Measurements from ENCODE around the gene MDM4.
"Not testable (repeated sequence)": the region's sequence is repeated elsewhere in the genome, so short reads cannot be mapped to it uniquely, and the experiment has no call there.

Gene MDM4

DNA sequence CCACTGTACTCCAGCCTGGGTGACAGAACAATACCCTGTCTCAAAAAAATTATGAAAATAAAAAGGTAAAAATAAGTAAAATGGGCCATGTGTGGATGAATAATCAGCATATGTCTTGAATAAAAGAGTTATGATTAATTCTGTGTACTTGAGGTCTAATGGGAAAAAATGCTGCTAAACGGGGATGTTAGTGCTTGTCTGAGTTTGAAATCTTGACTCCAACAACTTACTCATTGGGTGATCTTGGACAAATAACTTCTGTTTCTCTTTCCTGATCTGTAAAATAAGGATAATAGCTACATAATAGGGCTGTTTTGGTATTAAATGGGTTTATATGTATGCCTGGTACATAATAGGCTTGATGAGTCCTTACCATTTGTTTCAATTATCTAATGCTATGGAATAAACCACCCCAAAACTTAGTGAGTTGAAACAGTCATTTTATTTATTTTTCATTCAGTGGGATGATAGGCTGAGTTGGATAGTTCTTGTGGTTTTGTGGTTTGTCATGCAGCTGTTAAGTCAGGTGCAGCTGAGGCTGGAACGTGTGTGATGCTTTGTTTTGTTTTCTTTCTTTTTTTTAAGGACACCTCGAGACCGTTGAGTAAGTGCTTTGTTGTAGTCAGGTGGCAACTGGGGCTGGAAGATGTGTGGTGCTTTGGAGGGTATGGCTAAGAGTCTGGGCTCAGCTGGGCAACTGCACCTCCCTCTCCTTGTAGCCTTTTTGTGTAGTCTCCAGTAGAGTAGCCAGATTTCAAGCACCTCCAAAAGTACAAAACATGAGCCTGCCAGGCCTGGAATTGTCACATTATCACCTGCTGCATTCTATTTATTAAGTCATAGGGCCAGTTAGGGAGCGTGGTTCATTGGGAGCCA, 4.9 kb downstream of the MDM4 start:
- DNase-seq = no peak

DNA sequence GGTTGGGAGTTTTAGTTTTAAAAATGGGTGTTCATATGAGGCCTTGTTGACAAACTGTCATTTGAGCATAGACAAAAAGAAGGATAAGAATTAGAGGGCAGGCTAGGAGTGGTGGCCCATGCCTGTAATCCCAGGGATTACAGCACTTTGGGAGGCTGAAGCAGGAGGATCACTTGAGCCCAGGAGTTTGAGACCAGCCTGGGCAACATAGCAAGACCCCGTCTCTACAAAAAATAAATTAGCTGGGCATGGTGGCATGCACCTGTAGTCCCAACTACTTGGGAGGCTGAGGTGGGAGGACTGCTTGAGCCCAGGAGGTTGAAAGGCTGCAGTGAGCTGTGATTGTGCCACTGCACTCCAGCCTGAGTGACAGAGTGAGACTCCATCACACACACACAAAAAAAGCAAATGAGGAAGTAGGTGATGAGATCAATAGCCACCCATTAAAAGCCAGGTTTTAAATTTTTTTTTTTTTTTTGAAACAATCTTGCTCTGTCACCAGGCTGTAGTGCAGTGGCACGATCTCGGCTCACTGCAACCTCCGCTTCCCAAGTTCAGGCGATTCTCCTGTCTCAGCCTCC, 5.8 kb downstream of the MDM4 start:
- not testable (repeated sequence) for DNase-seq

DNA sequence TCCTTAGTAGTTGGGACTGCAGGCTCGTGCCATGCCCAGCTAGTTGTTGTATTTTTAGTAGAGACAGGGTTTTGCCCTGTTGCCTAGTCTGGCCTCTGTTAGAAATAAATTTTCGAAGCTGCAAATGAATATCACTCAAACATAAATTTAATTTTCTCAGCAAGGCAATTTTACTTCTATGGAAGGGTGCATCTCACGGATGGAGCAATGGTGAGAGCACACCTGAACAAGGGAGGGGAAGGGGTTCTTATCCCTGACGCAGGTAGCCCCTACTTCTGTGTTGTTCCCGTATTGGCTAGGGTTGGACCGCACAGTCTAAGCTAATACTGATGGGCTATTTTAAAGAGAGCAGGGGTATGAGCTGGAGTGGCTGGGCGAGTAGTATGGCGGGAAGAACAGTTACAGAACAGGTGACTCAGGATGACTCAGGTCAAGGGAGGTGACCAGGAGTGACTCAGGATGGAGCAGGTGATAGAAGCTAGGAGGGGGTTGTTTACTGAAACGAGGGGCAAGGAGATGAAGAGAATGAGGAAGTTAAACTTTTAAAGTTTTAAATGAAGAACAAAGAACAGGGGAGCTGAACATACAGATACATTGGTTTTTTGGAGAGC, 7.5 kb downstream of the MDM4 start:
- no peak for DNase-seq

DNA sequence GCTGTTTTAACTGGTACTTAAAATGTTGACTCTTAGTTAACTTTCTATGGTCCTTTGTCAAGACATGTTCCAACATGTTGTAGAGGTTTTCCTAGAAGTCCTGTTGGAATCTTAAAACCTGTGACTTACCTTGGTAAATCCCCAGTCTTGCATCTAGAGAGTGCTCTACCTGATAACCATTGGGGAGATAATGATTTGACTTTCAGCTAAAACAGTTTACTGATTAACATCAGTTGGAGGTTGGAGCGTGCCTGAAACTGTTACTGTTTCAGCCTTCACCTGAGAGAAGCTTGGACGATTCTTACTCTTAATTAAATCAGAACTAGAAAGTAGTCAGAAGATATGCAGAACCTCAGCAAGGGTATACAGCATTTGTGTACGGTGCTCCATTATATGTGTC, 8.8 kb downstream of the MDM4 start:
- DNase-seq = no peak

DNA sequence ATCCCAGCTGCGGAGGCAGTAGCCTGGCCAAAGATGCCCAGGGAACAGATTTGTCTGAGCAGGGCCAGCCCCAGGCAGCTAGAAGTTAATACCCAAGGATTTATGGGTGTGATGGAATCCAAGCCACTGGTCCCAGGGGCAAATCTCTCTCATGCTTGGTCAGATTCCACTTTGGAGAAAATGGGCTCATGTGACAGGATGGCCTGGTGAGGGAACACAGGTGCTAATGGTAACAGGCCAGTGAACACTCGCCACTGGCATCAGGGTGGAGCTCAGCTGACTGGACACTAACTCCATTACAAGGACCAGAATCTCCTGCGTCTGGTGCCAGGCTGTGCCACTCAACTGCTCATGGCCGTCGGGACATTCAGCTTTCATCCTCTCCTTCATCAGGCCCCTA, 12.0 kb downstream of the MDM4 start:
- DNase-seq = no peak

DNA sequence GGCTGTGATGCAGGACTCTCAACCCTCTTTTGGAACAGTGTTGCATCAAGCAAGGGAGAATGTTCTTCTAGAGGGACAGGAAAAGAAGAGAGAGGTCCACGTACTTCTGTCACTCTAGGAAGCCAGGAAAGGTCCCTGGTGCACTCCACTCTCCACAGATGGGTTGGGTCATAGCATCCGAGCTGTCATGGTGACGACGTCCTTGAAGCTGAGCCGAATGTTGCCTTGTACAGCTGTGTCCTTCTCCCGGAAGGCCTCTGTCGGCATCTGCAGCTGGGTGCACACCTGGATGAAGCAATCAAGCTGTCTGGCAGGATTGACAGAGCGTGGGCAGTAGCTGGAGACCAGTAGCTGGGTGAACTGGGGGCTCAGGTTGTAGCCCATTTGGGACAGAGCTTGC, 12.5 kb downstream of the MDM4 start:
- no peak for DNase-seq

DNA sequence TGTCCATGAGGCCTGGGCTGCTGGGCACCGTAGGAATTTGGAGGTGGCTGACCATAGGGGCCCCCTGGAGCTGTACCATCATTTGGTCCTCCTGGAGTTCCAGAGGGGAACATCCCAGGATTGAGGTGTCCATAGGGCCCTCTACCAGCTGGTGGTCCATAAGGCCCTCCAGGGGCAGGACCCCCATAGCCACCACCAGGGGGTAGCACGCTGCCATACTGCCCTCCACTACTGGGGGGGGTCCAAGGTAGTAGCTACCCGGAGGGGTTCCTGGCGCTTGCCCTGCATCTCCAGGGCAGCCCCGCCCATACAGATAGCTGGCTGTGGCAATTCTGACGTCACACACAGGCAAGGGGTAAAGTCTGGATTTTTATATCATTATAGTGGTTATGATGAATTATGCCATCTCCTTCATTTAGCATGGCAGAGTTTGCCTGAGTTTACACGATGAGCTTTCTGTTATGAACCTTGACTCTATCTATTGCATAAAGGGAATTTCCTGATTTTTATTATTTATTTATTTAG, 13.2 kb downstream of the MDM4 start:
- no peak for DNase-seq

DNA sequence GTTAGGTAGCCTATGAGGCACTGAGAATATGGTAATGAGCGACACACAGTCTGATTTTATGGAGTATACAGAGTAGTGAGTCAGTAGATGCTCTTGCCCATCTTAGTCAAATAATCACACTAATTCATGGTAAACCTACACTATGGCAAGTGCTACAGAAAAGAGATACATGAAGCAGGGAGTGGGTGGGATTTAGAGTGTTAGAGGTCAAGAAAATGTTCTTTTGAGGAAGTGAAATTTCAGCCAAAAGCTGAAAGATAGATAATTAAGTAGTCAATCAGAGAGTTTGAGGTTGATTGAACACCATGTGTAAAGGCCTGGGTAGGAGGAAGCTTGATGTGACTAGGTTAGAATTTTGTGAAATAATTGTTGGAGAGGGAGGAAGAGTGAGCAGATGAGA, 14.7 kb downstream of the MDM4 start:
- DNase-seq = no peak

DNA sequence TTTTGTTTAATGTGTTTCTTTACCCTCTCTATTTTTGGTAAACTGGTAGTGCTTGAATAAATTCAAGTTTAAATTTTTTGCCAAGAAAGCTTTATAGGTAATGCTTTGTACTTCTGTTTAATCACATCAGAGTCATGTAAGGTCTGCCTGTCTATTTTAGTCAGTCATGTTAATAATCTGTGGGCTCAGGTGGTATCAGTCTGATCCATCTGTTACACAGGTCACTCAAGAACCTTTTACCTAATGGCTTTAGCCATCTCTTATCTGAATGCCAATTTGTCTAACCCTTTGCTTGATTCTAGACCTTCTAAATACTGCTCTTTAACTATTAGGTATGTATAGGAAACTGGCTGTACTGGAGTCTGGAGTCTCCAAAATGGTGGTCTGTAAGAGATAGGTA, 16.6 kb downstream of the MDM4 start:
- no peak for DNase-seq

DNA sequence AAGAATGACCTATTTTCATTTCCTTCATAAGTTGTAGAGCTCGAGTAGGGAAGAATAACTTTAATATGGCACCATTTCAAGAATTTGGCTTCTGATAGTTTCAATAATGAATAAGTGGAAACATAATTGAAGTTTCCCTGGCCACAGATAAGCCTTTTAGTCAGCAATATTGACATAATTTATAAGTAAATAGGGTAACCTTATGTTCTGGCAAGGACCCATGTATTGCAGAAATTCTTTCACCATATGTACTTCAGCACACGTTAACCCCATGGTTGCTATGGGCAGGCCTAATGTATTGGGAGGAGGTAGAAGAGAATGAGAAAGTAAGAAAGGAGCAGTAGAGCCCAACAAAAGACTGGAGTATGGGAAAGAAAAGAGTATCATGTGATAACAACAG, 25.4 kb downstream of the MDM4 start:
- no peak for DNase-seq

DNA sequence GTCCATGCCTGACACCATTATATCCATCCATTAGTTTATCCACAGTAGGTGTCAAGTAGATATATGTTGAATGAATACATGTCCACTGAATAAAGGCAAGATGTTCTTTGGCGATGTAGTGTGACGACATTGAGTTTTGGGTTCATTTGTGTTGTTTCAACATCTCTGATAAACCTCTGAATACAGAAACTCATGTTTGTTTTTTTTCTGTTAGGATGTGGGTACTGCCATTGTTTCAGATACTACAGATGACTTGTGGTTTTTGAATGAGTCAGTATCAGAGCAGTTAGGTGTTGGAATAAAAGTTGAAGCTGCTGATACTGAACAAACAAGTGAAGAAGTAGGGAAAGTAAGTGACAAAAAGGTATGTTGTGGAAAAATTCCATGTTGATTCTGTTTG, 28.1 kb downstream of the MDM4 start:
- DNase-seq = no peak

DNA sequence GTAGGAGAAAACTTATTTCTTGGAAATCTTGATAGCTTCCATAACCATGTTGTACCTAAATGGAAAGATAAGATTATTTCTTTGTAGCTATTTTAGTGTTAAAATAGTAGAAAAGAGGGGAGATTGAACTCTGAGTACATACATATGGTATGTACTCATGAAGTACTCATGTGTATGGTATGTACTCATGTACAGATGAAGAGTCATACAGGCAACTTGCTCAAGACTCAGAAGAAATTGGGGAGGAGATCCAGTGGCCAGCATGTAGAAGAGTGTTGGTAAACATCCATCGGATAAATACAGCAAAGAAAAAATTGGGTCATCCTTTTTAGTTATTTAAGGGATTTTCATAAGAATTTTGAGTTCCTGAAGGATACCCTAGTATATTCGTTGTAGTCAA, 29.0 kb downstream of the MDM4 start:
- DNase-seq = no peak

DNA sequence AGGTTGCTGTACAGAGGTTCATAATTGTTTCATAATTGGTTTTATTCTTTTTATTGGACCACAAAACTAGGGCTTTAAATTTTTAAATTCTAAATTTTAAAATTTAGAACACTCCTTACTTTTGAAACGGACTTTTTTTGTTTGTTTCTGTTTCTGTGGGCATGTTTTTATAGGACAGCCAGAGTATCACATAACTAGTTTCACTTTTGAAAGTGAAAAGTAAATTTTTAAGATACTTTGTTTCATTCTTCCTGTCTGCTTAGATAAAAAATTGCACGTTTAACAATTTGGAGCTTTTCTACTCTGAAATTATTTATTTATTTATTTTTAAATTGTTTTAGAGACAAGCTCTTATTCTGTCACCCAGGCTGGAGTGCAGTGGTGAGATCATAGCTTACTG, 29.7 kb downstream of the MDM4 start:
- DNase-seq = no peak

DNA sequence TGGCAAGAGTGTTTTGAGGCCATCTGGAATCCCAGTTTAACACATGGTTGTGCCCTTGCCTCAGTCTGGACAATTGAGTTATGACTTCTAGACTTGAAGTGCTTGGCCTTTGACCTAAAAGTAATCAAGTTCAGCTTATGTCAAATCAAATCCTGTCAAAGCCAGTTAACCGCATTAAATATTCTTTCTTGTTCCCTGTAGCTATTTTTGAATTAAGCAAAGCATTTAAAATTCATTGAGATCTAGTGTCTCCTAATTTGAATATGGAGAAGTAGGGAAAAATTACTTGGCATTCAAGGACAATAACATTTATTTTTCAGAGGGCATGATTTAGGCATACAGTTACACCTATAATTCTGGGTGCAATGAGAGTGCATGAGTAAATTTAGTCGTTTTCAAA, 32.1 kb downstream of the MDM4 start:
- DNase-seq = no peak

DNA sequence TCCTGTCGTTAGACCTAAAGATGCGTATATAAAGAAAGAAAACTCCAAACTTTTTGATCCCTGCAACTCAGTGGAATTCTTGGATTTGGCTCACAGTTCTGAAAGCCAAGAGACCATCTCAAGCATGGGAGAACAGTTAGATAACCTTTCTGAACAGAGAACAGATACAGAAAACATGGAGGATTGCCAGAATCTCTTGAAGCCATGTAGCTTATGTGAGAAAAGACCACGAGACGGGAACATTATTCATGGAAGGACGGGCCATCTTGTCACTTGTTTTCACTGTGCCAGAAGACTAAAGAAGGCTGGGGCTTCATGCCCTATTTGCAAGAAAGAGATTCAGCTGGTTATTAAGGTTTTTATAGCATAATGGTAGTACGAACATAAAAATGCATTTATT, 33.1 kb downstream of the MDM4 start:
- DNase-seq = no peak

DNA sequence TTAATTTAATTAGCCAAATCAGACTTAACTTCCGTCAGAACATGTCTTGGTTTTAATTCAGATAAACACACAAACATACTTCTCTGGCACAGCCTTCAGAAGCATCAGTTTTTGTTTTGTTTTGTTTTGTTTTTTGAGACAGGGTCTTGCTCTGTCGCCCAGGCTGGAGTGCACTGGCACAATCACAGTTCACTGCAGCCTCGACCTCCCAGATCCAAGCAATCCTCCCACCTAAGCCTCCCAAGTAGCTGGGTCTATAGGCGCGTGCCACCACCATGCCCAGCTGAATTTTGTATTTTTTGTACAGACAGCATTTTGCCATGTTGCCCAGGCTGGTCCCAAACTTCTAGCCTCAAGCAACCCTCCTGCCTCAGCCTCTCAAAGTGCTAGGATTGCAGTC, 34.7 kb downstream of the MDM4 start:
- no peak for DNase-seq

DNA sequence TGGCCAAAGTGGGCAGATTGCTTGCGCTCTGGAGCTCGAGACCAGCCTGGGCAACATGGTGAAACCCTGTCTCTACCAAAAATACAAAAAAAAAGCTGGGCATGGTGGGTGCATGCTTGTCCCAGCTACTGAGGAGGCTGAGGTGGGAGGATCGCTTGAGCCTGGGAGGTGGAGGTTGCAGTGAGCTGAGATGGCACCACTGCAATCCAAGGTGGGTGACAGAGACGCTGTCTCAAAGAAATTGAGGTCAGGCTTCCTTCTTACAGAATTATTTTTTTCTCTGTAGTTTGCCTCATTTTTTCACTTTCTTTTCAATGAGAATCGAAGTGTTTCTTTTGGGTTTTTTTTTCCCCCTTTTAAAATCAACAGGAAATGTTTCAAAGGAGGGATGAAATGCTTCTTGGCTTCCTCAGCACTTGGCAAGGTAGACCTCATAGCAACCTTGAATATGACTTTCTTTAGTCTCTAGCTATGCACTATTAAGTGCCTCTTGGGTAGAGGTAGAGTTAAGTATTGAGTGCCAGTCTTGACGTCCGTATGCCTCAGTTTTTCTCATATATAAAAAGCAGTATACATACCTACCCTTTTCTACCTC, 40.3 kb downstream of the MDM4 start:
- DNase-seq = no peak

DNA sequence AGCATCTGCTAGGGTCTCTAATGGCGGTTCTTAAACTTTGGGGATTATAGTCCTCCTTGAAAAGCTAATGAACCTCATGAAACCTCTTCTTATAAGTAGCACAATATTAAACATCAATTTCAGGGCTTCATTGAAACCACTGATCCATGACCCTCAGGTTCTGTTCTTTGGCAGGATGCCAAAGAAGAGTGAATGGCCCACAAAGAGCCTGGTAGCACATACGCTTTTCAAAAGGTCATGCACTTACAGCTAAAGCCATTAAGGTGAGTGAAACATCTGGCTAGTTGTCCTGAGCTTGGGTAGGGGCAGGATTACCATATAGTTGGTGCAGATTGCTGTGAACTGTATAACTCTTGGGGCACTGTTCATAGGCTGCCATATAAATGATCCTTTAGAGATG, 42.3 kb downstream of the MDM4 start:
- no peak for DNase-seq

DNA sequence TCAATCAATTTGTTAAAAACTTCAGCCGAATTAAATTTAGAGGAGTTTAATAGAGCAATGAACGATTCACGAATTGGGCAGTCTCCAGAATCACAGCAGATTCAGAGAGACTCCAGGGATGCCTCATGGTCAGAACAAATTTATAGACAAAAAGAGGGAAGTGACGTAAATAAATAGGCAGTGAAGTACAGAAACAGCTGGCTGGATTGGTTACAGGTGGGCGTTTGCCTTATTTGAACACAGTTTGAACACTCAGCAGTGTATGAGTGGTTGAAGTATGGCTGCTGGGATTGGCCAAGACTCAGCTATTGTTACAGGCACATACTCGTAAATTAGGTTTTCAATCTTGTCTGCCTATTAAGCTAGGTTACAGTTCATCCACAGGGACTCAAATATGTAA, 43.8 kb downstream of the MDM4 start:
- DNase-seq = not testable (repeated sequence)

DNA sequence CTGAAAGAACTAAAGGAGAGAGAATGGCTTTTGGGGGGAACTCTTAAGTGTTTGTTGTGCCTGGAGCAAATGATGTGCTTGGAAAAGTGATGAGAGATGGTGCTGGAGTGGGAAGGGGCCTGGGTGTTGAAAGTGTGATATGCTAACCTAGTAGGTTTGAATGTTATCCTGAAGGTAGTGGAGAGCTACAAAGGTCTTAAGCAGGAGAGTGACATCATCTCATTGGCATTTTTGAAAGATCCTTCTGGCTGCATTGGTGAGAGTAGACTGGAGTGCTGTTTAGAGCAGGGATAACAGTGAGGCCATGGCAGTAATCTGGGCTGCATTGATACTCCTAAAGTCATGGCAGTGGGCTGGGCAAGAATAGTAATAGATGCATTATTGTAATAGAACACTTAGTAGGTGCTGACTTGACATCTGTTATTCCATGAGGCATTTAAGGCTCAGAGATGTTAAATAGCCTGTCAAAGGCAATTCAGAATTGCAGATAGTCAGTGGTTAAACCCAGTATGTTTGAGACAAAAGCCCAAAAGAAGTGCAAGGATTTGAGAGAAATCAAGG, 44.5 kb downstream of the MDM4 start:
- DNase-seq = no peak

DNA sequence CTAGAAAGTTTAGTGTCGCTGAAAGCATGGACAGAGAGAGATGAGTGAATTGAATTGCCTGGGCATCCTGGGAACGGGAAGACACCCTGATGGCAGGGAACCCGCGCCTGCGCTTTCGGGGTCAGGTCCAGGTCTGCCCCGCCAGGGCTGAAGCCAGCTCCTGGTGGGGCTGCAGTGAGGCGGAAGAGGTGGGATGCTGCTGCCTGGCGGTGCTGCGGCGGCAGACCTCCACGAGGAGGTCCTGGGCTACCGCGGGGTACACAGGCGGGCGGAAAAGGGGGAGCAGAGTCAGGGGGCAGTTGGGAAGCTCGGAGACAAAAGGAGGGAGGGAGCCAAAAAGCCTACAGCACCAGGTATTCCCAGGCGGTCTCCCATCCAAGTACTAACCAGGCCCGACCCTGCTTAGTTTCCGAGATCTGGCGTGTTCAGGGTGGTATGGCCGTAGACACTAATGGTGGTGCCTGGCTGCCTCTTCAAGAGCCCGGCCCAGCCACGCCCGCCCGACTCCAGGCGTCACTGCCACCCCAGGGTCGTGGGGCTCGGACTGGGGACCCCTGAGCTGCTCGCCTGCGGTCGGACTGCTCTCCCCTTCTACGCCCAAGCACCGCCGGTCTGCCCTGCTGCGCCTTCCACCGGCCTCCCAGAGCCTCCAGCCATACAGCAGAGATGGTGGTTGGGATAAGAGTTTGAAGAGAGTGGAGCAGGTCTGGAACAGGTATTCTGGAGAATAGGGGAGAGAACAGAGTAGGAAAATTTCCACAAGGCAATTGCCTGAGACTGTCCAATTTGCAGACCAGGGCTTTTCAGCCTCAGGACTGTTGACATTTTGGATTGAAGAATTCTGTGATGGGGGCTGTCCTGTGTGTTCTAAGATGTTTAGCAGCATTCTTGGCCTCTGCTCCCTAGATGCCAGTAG, 46.1 kb downstream of the MDM4 start:
- no peak for DNase-seq

DNA sequence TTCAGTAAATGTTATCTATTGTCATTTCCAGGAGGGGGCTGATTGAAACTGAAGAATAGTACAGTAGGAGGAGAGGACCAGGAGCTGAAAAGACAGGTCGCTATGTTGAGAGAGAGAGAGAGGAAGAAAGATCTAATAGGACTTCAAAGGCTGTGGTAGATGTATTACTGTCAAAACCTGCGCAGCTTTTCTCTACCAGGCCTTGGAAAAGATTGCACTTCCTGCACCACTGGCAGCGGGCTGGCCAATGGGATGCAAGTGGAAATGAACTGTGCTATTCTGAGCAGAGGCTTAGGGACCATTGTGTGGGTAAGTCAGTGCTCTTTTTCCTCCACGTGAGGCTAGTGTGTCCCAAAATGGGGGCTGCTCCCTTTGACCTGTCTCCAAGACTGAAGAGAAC, 47.1 kb downstream of the MDM4 start:
- DNase-seq = no peak

Measured in hippocampal formation (tissue), 2 donors.